ENCODE measurements around the gene XPO4.
A peak's percentile ranks its signal among the peaks of the same experiment; 100 is the strongest.
"Not testable (repeated sequence)": the region's sequence is repeated elsewhere in the genome, so short reads cannot be mapped to it uniquely, and the experiment has no call there.

XPO4 gene

DNA sequence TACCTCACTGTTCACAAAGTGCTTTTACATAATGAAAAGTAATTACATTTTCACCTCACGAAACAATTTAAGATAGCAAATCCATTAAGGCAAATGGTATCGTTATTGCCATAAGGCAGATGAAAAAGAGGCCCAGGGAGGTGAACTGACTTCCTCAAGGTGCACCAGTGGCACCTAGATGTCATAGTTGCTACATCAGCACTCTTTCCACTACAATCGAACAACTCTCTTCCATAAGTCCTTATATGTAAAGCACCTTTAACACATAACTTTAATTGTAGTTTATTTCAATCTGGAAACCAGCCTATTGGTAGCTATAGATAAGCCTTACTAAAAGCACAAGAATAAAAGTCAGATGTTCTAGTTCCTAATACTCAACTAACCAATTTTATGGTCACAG lies 35.1 kb downstream of the XPO4 start:
- no peak for TF ChIP-seq CTCF (IDR thresholded peaks at IDR 0.05; ENCODE audit: low read depth, low read length)
- no peak for DNase-seq (ENCODE audit: low read depth in 2 of 2)
- H3K4me3 ChIP-seq (replicated peaks in 1 of 2; ENCODE audit: low read depth in 2 of 2, low read length in 2 of 2) = no peak overlapping the region

- peak in 1 of 2 donors; percentile 26 for DNase-seq (ENCODE audit: low read depth in 2 of 2)
- H3K4me3 ChIP-seq (replicated peaks in 1 of 2; ENCODE audit: low read depth in 2 of 2, low read length in 2 of 2) = not testable (repeated sequence)
These were observed 40.9 kb downstream of the XPO4 start for GRCh38 chr13:20861666-20862065.

DNA sequence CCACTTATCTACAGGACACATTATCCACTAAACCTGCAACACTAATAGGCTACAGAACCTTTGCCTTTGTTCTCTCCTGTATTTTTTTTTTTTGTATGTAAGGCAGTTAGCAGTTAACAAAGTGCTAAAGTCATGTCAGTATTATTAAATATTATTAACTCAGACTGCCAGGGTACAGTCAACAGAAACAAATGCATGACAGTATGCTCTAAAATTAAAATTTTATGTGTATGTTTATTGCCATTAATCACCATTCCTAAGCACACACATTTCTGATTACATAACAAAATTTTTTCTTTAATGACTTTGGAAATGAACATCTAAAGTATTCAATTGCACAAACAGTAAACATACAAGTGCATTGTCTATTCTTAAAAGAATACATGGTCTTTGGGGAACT lies 41.7 kb downstream of the XPO4 start:
- no peak for DNase-seq (ENCODE audit: low read depth in 2 of 2)
- TF ChIP-seq CTCF (IDR thresholded peaks at IDR 0.05; ENCODE audit: low read depth, low read length) = no peak

GRCh38 chr13:20856650-20857049 lies 45.9 kb downstream of the XPO4 start:
- no peak for DNase-seq (ENCODE audit: low read depth in 2 of 2)
- TF ChIP-seq CTCF (IDR thresholded peaks at IDR 0.05; ENCODE audit: low read depth, low read length) = no peak
- H3K4me3 ChIP-seq (replicated peaks in 1 of 2; ENCODE audit: low read depth in 2 of 2, low read length in 2 of 2) = no peak overlapping the region

More for the DNA sequence above, 41.7 kb downstream of the XPO4 start:
- H3K4me3 ChIP-seq (replicated peaks in 1 of 2; ENCODE audit: low read depth in 2 of 2, low read length in 2 of 2) = no peak overlapping the region

GRCh38 chr13:20851844-20852402 lies 50.6 kb downstream of the XPO4 start:
- TF ChIP-seq CTCF (IDR thresholded peaks at IDR 0.05; ENCODE audit: low read depth, low read length) = no peak
- no peak overlapping the region for H3K4me3 ChIP-seq (replicated peaks in 1 of 2; ENCODE audit: low read depth in 2 of 2, low read length in 2 of 2)
- DNase-seq (ENCODE audit: low read depth in 2 of 2) = no peak

GRCh38 chr13:20848944-20849343 lies 53.6 kb downstream of the XPO4 start:
- H3K4me3 ChIP-seq (replicated peaks in 1 of 2; ENCODE audit: low read depth in 2 of 2, low read length in 2 of 2) = no peak overlapping the region
- DNase-seq (ENCODE audit: low read depth in 2 of 2) = peak in 1 of 2 donors; percentile 19
- TF ChIP-seq CTCF (IDR thresholded peaks at IDR 0.05; ENCODE audit: low read depth, low read length) = no peak

DNA sequence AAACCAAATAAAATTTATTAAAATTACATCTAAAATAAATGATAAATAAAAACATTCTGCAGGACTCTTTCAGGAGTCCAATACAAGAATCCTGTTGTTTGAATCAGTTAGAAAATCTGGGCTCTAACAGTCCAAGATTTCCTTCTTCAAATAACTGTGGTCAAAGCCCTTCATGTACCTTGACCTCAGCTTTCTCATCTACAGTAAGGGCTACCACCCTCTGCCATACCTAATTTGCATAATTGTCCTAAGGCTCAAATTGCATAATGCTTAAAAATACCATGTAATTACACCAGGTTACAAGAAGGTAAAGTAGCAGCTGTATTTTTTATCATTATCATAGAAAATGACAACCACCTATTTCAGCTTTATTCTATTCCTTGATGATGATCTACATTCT lies 54.3 kb downstream of the XPO4 start:
- H3K4me3 ChIP-seq (replicated peaks in 1 of 2; ENCODE audit: low read depth in 2 of 2, low read length in 2 of 2) = no peak overlapping the region

More for the DNA sequence above, 54.3 kb downstream of the XPO4 start:
- no peak for DNase-seq (ENCODE audit: low read depth in 2 of 2)
- no peak for TF ChIP-seq CTCF (IDR thresholded peaks at IDR 0.05; ENCODE audit: low read depth, low read length)
